ENCODE results near the gene UBR3.
"Not testable (repeated sequence)": the region's sequence is repeated elsewhere in the genome, so short reads cannot be mapped to it uniquely, and the experiment has no call there.

- TF ChIP-seq CTCF (IDR thresholded peaks at IDR 0.05); CREB1 (CRISPR knock-in tag; IDR thresholded peaks at IDR 0.05); ATF6 (CRISPR knock-in tag; IDR thresholded peaks at IDR 0.05); NR2C2 (CRISPR knock-in tag; IDR thresholded peaks at IDR 0.05); ESRRA (CRISPR knock-in tag; IDR thresholded peaks at IDR 0.05; ENCODE audit: borderline replicate concordance); NFYB (CRISPR knock-in tag; conservative IDR thresholded peaks at IDR 0.05; ENCODE audit: low read depth); ZNF396 (CRISPR knock-in tag; IDR thresholded peaks at IDR 0.05; ENCODE audit: borderline replicate concordance); IRF2 (CRISPR knock-in tag; IDR thresholded peaks at IDR 0.05; ENCODE audit: borderline replicate concordance, low read depth): not testable (repeated sequence)
- TF ChIP-seq, protein P1, sequence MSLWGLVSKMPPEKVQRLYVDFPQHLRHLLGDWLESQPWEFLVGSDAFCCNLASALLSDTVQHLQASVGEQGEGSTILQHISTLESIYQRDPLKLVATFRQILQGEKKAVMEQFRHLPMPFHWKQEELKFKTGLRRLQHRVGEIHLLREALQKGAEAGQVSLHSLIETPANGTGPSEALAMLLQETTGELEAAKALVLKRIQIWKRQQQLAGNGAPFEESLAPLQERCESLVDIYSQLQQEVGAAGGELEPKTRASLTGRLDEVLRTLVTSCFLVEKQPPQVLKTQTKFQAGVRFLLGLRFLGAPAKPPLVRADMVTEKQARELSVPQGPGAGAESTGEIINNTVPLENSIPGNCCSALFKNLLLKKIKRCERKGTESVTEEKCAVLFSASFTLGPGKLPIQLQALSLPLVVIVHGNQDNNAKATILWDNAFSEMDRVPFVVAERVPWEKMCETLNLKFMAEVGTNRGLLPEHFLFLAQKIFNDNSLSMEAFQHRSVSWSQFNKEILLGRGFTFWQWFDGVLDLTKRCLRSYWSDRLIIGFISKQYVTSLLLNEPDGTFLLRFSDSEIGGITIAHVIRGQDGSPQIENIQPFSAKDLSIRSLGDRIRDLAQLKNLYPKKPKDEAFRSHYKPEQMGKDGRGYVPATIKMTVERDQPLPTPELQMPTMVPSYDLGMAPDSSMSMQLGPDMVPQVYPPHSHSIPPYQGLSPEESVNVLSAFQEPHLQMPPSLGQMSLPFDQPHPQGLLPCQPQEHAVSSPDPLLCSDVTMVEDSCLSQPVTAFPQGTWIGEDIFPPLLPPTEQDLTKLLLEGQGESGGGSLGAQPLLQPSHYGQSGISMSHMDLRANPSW (CRISPR knock-in tag; conservative IDR thresholded peaks at IDR 0.05; ENCODE audit: low read depth) = not testable (repeated sequence)
- TF ChIP-seq, protein P2, sequence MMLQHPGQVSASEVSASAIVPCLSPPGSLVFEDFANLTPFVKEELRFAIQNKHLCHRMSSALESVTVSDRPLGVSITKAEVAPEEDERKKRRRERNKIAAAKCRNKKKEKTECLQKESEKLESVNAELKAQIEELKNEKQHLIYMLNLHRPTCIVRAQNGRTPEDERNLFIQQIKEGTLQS (CRISPR knock-in tag; conservative IDR thresholded peaks at IDR 0.05) = not testable (repeated sequence)
- TF ChIP-seq, protein P3, sequence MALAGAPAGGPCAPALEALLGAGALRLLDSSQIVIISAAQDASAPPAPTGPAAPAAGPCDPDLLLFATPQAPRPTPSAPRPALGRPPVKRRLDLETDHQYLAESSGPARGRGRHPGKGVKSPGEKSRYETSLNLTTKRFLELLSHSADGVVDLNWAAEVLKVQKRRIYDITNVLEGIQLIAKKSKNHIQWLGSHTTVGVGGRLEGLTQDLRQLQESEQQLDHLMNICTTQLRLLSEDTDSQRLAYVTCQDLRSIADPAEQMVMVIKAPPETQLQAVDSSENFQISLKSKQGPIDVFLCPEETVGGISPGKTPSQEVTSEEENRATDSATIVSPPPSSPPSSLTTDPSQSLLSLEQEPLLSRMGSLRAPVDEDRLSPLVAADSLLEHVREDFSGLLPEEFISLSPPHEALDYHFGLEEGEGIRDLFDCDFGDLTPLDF (CRISPR knock-in tag; IDR thresholded peaks at IDR 0.05) = not testable (repeated sequence)
Observed at GRCh38 chr2:170126138-170126728, 299.0 kb downstream of the UBR3 start.

All from WTC11 (cell line).